ENCODE results near the gene CSNK1A1L. TPM values are rescaled to one million over a fixed set of nuclear protein-coding genes. Genes with fewer than 3 reads are reported as not detected.

The CSNK1A1L gene
- total RNA-seq (2022; extraction: Qiagen RNA extraction; ENCODE audit: low read depth) = not detected in 5 replicates

DNA sequence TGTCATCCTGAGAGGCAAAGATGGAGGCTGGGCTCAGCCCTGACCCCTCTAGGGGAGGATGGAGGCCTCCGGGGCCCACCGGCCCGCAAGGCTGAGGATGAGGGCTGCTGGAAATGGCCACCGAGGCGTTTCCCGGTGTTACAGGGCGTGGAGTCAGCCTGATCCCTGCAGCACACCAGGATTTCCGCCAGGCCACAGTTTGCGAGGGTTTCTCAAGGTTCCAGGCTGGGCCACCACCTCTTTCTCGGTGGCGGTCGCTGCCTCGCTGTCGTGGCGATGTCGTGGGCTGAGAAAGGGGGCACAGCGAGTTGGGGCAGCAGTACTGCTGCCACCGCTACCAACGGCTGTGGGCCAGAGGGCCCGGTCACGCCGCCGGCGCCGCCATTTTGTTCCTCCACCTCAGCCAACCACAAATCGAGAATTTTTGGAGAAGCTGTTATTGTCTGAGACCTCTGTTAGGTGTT lies at the start of gene CSNK1A1L:
Gene CSNK1A1L, minus strand, starts transcription at position 414 of the 464 bp plus-strand sequence. Its CDS starts 408 bp downstream, at position 6.

DNA sequence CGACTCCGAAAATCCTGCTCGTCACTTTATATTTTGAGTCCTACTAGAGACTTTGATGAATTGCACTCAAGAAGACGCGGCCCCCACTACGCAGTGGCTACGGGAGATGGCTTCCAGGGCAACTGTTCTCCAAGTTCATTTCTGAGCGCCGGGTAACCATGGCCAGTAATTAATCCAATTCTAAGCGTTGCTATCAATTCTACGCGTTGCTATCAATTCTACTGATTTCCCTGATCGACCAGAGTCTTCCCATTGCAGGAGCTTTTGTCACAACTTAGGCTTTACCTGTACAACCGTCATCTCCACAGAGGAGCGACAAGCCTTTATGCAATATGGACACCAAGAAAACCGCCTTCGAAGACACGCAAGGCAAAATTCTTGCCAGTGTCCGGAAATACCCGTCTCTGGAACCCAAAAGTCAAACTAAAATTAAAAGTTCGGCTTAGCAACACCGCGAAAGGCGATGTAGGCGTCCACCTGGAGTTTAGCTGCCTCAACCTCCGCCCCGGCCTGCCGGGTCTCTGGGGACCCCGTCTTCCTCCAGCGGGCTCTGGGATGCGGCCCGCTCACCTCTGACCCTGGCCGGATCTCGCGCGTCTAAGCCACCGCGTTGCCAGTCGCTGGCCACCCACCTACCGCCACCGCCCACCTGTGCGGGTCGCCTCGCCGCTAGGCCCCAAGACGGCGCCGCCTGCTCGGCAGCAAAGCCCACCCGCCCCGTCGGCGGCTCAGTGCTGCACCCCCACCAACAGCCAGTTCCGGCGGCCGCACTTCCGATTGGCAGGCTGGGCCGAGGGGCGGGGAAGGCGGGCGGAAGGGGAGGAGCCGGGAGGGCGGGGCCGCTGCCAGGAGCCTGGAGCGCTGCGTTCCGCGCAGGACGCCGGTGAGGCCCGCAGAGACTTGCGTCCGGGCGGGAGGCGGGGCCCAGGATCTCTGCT lies 46.3 kb downstream of the CSNK1A1L start, which contains the start of gene SUPT20H:
Gene SUPT20H, minus strand, starts transcription at position 779 of the 938 bp plus-strand sequence. CDS start 8,198 bp downstream, outside the sequence.

Other genes with a start within 250 kb of the CSNK1A1L start
- 0.04 to 0.20 TPM (median 0.07 TPM) in 5 replicates for gene SMAD9, start 185.4 kb downstream of the CSNK1A1L start, total RNA-seq (2022; extraction: Qiagen RNA extraction; ENCODE audit: low read depth)
- gene ALG5, start 106.3 kb downstream of the CSNK1A1L start, total RNA-seq (2022; extraction: Qiagen RNA extraction; ENCODE audit: low read depth) = 35.6 to 41.9 TPM (median 39.2 TPM) in 5 replicates
- gene EXOSC8, start 104.9 kb downstream of the CSNK1A1L start, total RNA-seq (2022; extraction: Qiagen RNA extraction; ENCODE audit: low read depth) = 32.1 to 41.2 TPM (median 33.7 TPM) in 5 replicates
- gene SUPT20H, start 46.0 kb downstream of the CSNK1A1L start, total RNA-seq (2022; extraction: Qiagen RNA extraction; ENCODE audit: low read depth) = 21.0 to 29.0 TPM (median 24.9 TPM) in 5 replicates

Data from A549 treated with DMSO at 1 μM for 4 hours (cell line).